H1 (cell line): ENCODE data around the gene RAB11A. TPM values are rescaled to one million over a fixed set of nuclear protein-coding genes. Genes with fewer than 3 reads are reported as not detected.

Experiments used
- CTCF ChIA-PET: fragments of 300-600 bp; sonication (Branson Sonifier 250); formaldehyde crosslinking; loops from one replicate; lab custom pipeline; 2021; ENCODE audit not compliant: partially characterized antibody; lab: Charles Lee
- POLR2A ChIA-PET: fragments of 300-600 bp; sonication (Branson Sonifier 250); formaldehyde crosslinking; loops from one replicate; lab custom pipeline; 2021; ENCODE audit warnings: inconsistent platforms; ENCODE audit not compliant: partially characterized antibody; lab: Charles Lee
- DNase-seq, 2 experiments: peaks; one replicate each; pipeline versions ENCODE4 v3.0.0 to v3.0.0-alpha.2; 2010 to 2022; ENCODE audit warnings: low spot score in 2 of 2, low read depth in 1 of 2, mixed read lengths in 1 of 2
- FAIRE-seq: peaks from 2 replicates; lab custom pipeline; 2011; peaks lifted over from hg19 to GRCh38; lab: Jason Lieb, UNC
- H2AFZ ChIP-seq: 2 replicates; pipeline ENCODE4 v1.8.1; 2012; ENCODE audit warnings: low read length, inconsistent platforms
- H2AK5ac ChIP-seq: 2 replicates; pipeline ENCODE4 v1.6.1; 2013; ENCODE audit warnings: low read depth, low read length
- H2BK120ac ChIP-seq: replicated peaks from 2 replicates; pipeline ENCODE3; 2013; ENCODE audit warnings: low read depth, low read length, inconsistent platforms
- H2BK12ac ChIP-seq: 2 replicates; pipeline ENCODE4 v1.6.1; 2013; ENCODE audit warnings: low read depth, low read length
- H2BK15ac ChIP-seq: 2 replicates; pipeline ENCODE4 v1.6.1; 2013; ENCODE audit warnings: low read length
- H2BK20ac ChIP-seq: 2 replicates; pipeline ENCODE4 v1.6.1; 2013; ENCODE audit warnings: low read length
- H2BK5ac ChIP-seq: 2 replicates; pipeline ENCODE4 v1.6.1; 2013; ENCODE audit warnings: low read depth, low read length
- H3K14ac ChIP-seq: 2 replicates; pipeline ENCODE4 v1.6.1; 2013; ENCODE audit warnings: inconsistent platforms; ENCODE audit not compliant: insufficient read length
- H3K18ac ChIP-seq: 2 replicates; pipeline ENCODE4 v1.6.1; 2013; ENCODE audit warnings: low read length; ENCODE audit errors: extremely low read depth
- H3K23ac ChIP-seq: 2 replicates; pipeline ENCODE4 v1.6.1; 2013; ENCODE audit warnings: inconsistent platforms; ENCODE audit not compliant: insufficient read length
- H3K23me2 ChIP-seq: 2 replicates; pipeline ENCODE4 v1.6.1; 2013; ENCODE audit warnings: low read depth, low read length
- H3K27ac ChIP-seq: 2 replicates; pipeline ENCODE4 v1.6.1; 2011; ENCODE audit warnings: low read depth, low read length, inconsistent platforms
- H3K27me3 ChIP-seq, 4 experiments: replicated peaks in 1 of 4; 1 replicate in 1 of 4; 2 replicates in 3 of 4; pipeline versions ENCODE4 v1.6.1 to v1.8.1; 2011 to 2013; ENCODE audit warnings: low read length in 3 of 4, mild to moderate bottlenecking in 3 of 4, inconsistent platforms in 2 of 4, mixed read lengths in 2 of 4, moderate library complexity in 1 of 4; ENCODE audit not compliant: control insufficient read depth in 3 of 4, insufficient read depth in 3 of 4; ENCODE audit errors: extremely low read depth in 1 of 4
- H3K36me3 ChIP-seq, 4 experiments: 2 replicates each; pipeline versions ENCODE4 v1.6.1 to v1.8.1; 2011 to 2013; ENCODE audit warnings: mild to moderate bottlenecking in 4 of 4, low read length in 3 of 4, moderate library complexity in 2 of 4, control low read depth in 1 of 4, inconsistent platforms in 1 of 4; ENCODE audit not compliant: insufficient read depth in 4 of 4, control insufficient read depth in 2 of 4
- H3K4ac ChIP-seq: replicated peaks from 2 replicates; pipeline ENCODE3; 2013; ENCODE audit warnings: low read length, low read depth, mixed read lengths, inconsistent platforms; ENCODE audit not compliant: insufficient read length
- H3K4me1 ChIP-seq, 4 experiments: replicated peaks in 1 of 4; 1 replicate in 1 of 4; 2 replicates in 3 of 4; pipeline versions ENCODE4 v1.6.1 to v1.8.1; 2011 to 2013; ENCODE audit warnings: low read length in 3 of 4, inconsistent platforms in 2 of 4, mixed read lengths in 1 of 4; ENCODE audit not compliant: insufficient read depth in 4 of 4, control insufficient read depth in 3 of 4
- H3K4me2 ChIP-seq, 2 experiments: 2 replicates each; pipeline versions ENCODE4 v1.6.1 to v1.8.1; 2011 to 2013; ENCODE audit warnings: low read depth in 2 of 2, low read length in 2 of 2, control low read depth in 1 of 2, inconsistent platforms in 1 of 2, mild to moderate bottlenecking in 1 of 2; ENCODE audit not compliant: insufficient read depth in 1 of 2
- H3K4me3 ChIP-seq, 4 experiments: fragments of 200-600, 300-600 bp in 1 of 4; sonication (generic), shearing (Covaris generic), sonication (Bioruptor Twin) in 1 of 4; 2 replicates each; pipeline versions ENCODE4 v1.5.1 to v1.8.1; 2011 to 2016; ENCODE audit warnings: low read length in 4 of 4, low read depth in 3 of 4, control low read depth in 2 of 4, inconsistent platforms in 2 of 4, mild to moderate bottlenecking in 2 of 4, mixed read lengths in 1 of 4, moderate library complexity in 1 of 4; ENCODE audit not compliant: insufficient read depth in 2 of 4; ENCODE audit errors: extremely low read depth in 1 of 4
- H3K56ac ChIP-seq: replicated peaks from 2 replicates; pipeline ENCODE3; 2013; ENCODE audit warnings: low read depth, mild to moderate bottlenecking, mixed read lengths, low read length, inconsistent platforms; ENCODE audit not compliant: insufficient read length
- H3K79me1 ChIP-seq: 2 replicates; pipeline ENCODE4 v1.6.1; 2013; ENCODE audit warnings: low read depth, low read length, control low read depth
- H3K79me2 ChIP-seq, 2 experiments: 2 replicates each; pipeline versions ENCODE4 v1.6.1 to v1.8.1; 2012 to 2013; ENCODE audit warnings: low read length in 2 of 2, mild to moderate bottlenecking in 2 of 2, inconsistent platforms in 1 of 2; ENCODE audit not compliant: insufficient read depth in 2 of 2, control insufficient read depth in 1 of 2
- H3K9ac ChIP-seq, 4 experiments: replicated peaks in 1 of 4; 1 replicate in 1 of 4; 2 replicates in 3 of 4; pipeline versions ENCODE4 v1.6.1 to v1.8.1; 2011 to 2013; ENCODE audit warnings: low read depth in 3 of 4, low read length in 3 of 4, control low read depth in 2 of 4, mild to moderate bottlenecking in 2 of 4, moderate library complexity in 2 of 4, inconsistent platforms in 1 of 4; ENCODE audit errors: extremely low read depth in 1 of 4
- H3K9me3 ChIP-seq, 2 experiments: 2 replicates each; pipeline versions ENCODE4 v1.6.1 to v1.8.1; 2012 to 2013; ENCODE audit warnings: mild to moderate bottlenecking in 2 of 2, moderate library complexity in 2 of 2, control low read depth in 1 of 2, inconsistent platforms in 1 of 2, low read depth in 1 of 2, low read length in 1 of 2, mixed read lengths in 1 of 2; ENCODE audit not compliant: insufficient read depth in 2 of 2
- H4K20me1 ChIP-seq, 2 experiments: replicated peaks in 1 of 2; 2 replicates each; pipeline versions ENCODE3 to v1.8.1; 2011 to 2013; ENCODE audit warnings: inconsistent platforms in 2 of 2, low read length in 2 of 2, mild to moderate bottlenecking in 1 of 2; ENCODE audit not compliant: insufficient read depth in 2 of 2, control insufficient read depth in 1 of 2
- H4K5ac ChIP-seq: 2 replicates; pipeline ENCODE4 v1.6.1; 2013; ENCODE audit warnings: low read length, low read depth, mixed read lengths, inconsistent platforms; ENCODE audit not compliant: insufficient read length
- H4K8ac ChIP-seq: 2 replicates; pipeline ENCODE4 v1.8.0; 2013; ENCODE audit warnings: mild to moderate bottlenecking, moderate library complexity, low read length, inconsistent platforms; ENCODE audit not compliant: insufficient read depth; ENCODE audit errors: extremely low read depth
- H4K91ac ChIP-seq: replicated peaks from 2 replicates; pipeline ENCODE3; 2013; ENCODE audit warnings: low read length, mixed read lengths, inconsistent platforms; ENCODE audit not compliant: insufficient read length
- BRCA1 ChIP-seq: IDR thresholded peaks from 2 replicates; pipeline ENCODE4 v1.6.1; 2012; ENCODE audit warnings: low read depth, low read length, improper control_type of control experiment
- HDAC6 ChIP-seq: IDR thresholded peaks from one replicate; pipeline ENCODE4 v1.7.1; 2012; ENCODE audit warnings: low read depth, mild to moderate bottlenecking, inconsistent platforms, low read length, moderate library complexity
- SP4 ChIP-seq: IDR thresholded peaks from 2 replicates; pipeline ENCODE4 v1.6.1; 2012; ENCODE audit warnings: low read length, inconsistent platforms
- TAF7 ChIP-seq: optimal IDR thresholded peaks from 2 replicates; pipeline ENCODE3; 2011; ENCODE audit warnings: low read depth, mild to moderate bottlenecking, inconsistent platforms, low read length, moderate library complexity, borderline replicate concordance
- WGBS, 2 experiments: shearing (Covaris generic) in 1 of 2; methylation state at CpG; one replicate each; pipeline versions ENCODE4 v1.1.6 to v1.1.7; 2013 to 2015; ENCODE audit warnings: low lambda C conversion rate in 2 of 2, mixed read lengths in 2 of 2, inconsistent platforms in 1 of 2, low coverage in 1 of 2, missing lambda C conversion rate in 1 of 2; ENCODE audit not compliant: insufficient replicate concordance in 2 of 2, insufficient coverage in 1 of 2, insufficient read length in 1 of 2; ENCODE audit errors: extremely low coverage in 1 of 2, missing lambda C conversion rate in 1 of 2; 5-methylcytosine and 5-hydroxymethylcytosine counted together
- polyA plus RNA-seq, 7 experiments: library from polyadenylated mRNA; depleted of rRNA in 3 of 7; stranded (reverse) in 5 of 7; unstranded in 2 of 7; fragments of >200 nt in 5 of 7; fragments of 200-250 nt in 2 of 7; gene quantifications; 1 replicate in 5 of 7; 2 replicates in 1 of 7; 4 replicates in 1 of 7; pipeline versions ENCODE4 v1.2.1 to v1.2.3, GENCODE V29; 2011 to 2013; ENCODE audit warnings: missing spikeins in 2 of 7, mixed read lengths in 2 of 7
- total RNA-seq: library from RNA; stranded (reverse); fragmentation: NEBNext Ultra II Directional; extraction: Animal tissue kit (Norgen Biotek cat#: 25700); gene quantifications from 2 replicates; pipeline ENCODE4 v1.2.1, GENCODE V29; 2021
- TF ChIP-seq, protein P1 (sequence below): IDR thresholded peaks from 2 replicates; pipeline ENCODE4 v1.6.1; 2012; ENCODE audit warnings: inconsistent platforms

Gene RAB11A
- total and polyA plus RNA-seq, 2 of the 8 experiments (the other 6 are each of a cell fraction or from before 2014, with no cell fraction given) = 211 to 254 TPM

DNA sequence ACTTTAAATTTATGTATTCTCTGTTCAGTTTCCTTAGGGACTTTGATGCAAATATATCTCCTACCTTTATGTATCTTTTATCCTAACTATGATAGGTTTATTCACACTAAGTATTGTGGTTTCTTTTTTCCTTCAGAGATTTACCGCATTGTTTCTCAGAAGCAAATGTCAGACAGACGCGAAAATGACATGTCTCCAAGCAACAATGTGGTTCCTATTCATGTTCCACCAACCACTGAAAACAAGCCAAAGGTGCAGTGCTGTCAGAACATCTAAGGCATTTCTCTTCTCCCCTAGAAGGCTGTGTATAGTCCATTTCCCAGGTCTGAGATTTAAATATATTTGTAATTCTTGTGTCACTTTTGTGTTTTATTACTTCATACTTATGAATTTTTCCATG lies 18.3 kb downstream of the RAB11A start:
- no peak overlapping the region for H2BK120ac ChIP-seq
- no peak for DNase-seq
- no peak for FAIRE-seq

More for the DNA sequence above, 18.3 kb downstream of the RAB11A start:
- TF ChIP-seq TAF7 = no peak
- no peak for TF ChIP-seq SP4
- no peak for TF ChIP-seq HDAC6
- TF ChIP-seq, protein P1, sequence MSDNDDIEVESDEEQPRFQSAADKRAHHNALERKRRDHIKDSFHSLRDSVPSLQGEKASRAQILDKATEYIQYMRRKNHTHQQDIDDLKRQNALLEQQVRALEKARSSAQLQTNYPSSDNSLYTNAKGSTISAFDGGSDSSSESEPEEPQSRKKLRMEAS = no peak
- TF ChIP-seq BRCA1 = no peak
- TF ChIP-seq, all 59 proteins: peak for 0
- Histone ChIP-seq H2AK5ac (no peak overlapping the region), H2BK12ac (no peak overlapping the region), H2BK5ac (no peak overlapping the region), H4K20me1 (peaks cover 2 to 6% of the 10 kb centered on the region in 2 experiments), H4K5ac (no peak overlapping the region), H3K18ac (no peak overlapping the region), H3K79me2 (no peaks in the 10 kb centered on the region), H4K8ac (no peak overlapping the region), H3K23me2 (no peaks in the 10 kb centered on the region), H3K27ac (no peak overlapping the region), H3K14ac (no peak overlapping the region), H4K91ac (no peak overlapping the region), H2BK15ac (no peak overlapping the region), H3K9ac (no peak overlapping the region), H3K36me3 (peaks cover 0 to 40% (median 15%) of the 10 kb centered on the region in 4 experiments; a peak in 7 of 8 replicates), H3K56ac (no peak overlapping the region), H3K23ac (no peak overlapping the region), H3K4me3 (no peak overlapping the region), H3K4me1 (no peaks in the 10 kb centered on the region), H2AFZ (no peak overlapping the region), H3K79me1 (peaks cover 3% of the 10 kb centered on the region; the same call in 1 of the 2 replicates), H3K4me2 (no peak overlapping the region), H3K27me3 (no peaks in the 10 kb centered on the region), H3K9me3 (no peaks in the 10 kb centered on the region), H3K4ac (no peak overlapping the region), H2BK20ac (no peak overlapping the region)
- ChIA-PET POLR2A (interaction anchor here (1.2 kb wide), 1 partner anchor 18 kb away, joined by 4 read pairs; the partner anchor contains the start of gene RAB11A), CTCF (interaction anchor here (1.1 kb wide), 1 partner anchor 29 kb away, joined by 3 read pairs; no protein-coding TSS in a partner anchor)
- WGBS, 2 experiments = 93% methylated on average over 3 of the region's 3 CpGs; no CpG with 5 or more reads in 1 of the 2 experiments
